ENCODE results near the gene TTLL7.
A peak's percentile ranks its signal among the peaks of the same experiment; 100 is the strongest.

DNA sequence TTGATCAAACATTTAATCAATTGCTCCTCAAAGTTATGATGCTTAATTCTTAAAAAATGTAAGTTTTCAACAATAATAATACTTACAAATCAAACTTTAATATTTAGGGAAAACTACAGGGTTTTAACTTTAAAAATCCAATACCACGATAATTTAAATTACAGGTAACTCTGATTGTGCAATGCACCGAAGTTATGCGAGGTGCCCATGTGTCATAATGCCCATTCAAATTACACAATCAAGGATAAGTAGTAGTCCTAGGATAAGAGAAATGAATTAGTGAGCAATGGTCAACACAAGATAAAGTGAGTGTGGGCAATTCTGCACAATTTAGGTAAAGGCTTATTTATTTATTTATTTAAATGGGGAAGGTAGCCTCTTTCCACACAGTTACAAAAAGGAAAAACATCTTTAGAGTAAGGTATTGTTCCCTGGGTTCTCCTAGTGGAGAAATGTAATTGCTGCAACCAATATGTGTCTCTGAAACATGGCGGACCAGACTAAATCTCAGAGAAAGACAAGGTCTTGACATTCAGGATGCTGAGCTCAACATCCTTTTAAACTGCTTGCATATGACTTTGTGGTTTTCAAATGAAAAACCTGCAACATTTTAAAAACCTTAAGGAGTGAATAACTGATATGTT lies 164.2 kb downstream of the TTLL7 start:
- TF ChIP-seq, protein P1, sequence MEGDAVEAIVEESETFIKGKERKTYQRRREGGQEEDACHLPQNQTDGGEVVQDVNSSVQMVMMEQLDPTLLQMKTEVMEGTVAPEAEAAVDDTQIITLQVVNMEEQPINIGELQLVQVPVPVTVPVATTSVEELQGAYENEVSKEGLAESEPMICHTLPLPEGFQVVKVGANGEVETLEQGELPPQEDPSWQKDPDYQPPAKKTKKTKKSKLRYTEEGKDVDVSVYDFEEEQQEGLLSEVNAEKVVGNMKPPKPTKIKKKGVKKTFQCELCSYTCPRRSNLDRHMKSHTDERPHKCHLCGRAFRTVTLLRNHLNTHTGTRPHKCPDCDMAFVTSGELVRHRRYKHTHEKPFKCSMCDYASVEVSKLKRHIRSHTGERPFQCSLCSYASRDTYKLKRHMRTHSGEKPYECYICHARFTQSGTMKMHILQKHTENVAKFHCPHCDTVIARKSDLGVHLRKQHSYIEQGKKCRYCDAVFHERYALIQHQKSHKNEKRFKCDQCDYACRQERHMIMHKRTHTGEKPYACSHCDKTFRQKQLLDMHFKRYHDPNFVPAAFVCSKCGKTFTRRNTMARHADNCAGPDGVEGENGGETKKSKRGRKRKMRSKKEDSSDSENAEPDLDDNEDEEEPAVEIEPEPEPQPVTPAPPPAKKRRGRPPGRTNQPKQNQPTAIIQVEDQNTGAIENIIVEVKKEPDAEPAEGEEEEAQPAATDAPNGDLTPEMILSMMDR (IDR thresholded peaks at IDR 0.05): peak; percentile 29
- TF ChIP-seq EZH2 (IDR thresholded peaks at IDR 0.05): no peak
